Islet of Langerhans (tissue), 1 donor: Measurements from ENCODE around the gene LRP4.
A peak's percentile ranks its signal among the peaks of the same experiment; 100 is the strongest.

Experiments used
- FAIRE-seq: peaks from one replicate; lab custom pipeline; 2011; peaks lifted over from hg19 to GRCh38; lab: Jason Lieb, UNC

The LRP4 gene

DNA sequence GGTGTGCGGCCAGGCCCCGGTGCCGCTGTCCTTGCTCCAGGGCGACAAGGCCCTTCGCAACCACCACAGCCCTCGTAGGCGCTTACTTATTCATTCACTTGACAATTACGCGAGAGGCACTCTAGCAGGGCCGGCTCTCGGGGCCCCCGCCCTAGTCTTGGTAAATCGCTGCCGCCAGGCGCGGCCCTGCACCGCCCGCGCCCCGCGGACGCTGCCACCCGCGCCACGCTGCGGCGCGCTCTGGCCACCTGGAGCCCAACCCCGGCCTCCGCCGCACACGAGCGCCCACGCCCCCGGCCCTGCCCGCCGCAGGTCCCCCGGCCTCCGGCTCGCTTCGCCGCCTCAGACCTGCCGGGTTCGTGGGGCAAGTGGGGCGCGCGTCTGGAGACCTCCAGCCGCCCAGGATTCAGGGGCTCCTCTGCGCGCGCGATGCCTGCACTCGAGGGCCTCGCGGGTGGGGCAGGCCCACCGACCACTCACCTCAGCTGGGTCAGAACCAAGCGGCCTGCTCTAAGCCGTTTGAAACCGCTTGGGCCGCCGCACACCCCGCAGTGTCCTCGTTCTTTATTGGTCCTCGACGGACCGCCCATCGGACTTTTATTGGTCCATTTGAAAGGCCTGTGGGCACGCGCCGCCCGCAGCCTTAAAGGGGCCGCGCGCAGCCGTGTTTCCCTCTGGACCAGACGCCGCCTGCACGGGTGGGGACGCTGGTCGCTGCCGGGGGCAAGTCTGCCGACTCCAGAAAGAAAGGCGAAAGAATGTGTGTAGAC, 72.4 kb downstream of the LRP4 start, which contains the start of gene CKAP5:
TSS of gene CKAP5 (minus strand) at position 541 of the 770 bp plus-strand sequence. CDS start 25,049 bp downstream, outside the sequence.
- peak; percentile 13 for FAIRE-seq

DNA sequence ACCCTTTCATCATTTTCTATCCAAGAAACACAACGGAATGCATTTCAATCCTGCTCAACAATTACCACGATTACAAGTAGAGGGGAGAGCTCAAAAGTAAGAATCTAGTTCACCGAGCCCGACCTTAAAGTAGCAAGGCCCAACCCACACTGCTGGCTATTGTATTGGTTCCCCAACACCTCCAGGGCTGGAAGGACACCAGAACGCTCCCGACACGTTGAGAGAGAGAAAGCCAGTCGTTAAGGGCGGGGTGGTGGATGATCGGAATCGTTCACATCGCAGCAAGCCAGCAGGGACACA, 73.0 kb downstream of the LRP4 start:
- FAIRE-seq = no peak

DNA sequence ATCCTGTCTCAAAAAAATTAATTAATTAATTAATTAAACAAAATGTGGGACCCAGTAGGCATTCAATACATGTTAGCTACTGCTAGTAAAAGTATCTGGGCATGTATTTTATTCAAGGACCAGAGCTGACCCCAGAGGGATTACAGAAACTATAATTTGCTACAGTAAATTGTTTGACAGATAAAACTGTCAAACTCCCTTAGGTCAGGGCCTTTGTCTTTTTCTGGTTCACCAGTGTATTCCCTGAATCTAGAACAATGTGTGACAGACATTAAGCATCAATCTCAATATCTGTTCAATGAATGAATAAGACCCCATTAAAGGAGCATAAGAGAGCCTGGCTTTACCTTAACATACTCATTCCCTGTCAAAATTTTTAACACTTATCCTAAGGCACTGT, 78.2 kb downstream of the LRP4 start:
- no peak for FAIRE-seq

DNA sequence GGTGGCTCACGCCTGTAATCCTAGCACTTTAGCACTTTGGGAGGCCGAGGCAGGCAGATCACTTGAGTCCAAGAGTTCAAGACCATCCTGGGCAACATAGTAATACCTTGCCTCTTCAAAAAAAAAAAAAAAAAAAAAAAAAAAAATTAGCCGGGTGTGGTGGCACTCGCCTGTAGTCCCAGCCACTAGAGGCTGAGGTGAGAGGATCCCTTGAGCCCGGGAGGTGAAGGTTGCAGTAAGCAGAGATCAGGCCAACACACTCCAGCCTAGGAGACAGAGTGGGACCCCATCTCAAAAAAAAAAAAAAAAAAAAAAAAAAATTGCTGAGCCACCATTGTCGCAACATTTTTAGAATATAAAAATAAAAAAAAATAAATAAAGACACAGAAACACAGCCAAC, 79.8 kb downstream of the LRP4 start:
- FAIRE-seq = no peak

DNA sequence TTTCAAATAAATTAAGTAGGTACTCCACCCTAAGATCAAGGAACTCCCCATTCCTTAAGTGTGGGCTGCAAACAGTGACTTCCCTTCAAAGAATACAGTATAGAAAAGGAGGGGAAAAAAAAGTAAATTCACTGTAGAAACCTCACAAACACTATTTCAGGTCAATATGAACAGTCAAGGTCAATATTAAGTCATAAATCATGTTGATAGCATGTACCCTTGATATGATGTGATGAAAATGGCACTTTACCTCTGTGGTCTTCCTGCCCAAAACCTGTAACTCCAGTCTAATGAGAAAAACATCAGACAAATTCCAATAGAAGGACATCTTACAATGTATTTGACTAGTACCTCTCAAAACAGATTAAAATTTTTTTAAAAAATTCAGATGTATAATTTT, 80.5 kb downstream of the LRP4 start:
- FAIRE-seq = no peak

DNA sequence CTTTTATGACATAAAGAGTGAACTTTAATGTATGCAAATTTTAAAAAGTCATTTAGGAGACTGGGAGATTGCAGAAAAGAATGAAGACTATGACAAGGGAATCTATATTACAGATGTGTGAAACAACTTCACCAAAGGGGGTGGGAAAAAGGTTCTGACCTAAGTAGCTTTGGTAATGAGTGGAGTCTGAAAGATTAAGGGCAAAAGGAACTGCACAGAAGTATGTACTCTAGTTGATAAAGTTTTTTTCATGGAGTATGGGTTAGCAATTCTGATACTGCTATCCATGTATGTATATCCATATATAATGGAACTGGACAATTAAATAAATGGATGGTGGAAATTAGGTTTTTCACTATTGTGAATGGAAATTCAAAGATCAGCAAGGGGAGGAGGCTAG, 81.5 kb downstream of the LRP4 start:
- FAIRE-seq = no peak

DNA sequence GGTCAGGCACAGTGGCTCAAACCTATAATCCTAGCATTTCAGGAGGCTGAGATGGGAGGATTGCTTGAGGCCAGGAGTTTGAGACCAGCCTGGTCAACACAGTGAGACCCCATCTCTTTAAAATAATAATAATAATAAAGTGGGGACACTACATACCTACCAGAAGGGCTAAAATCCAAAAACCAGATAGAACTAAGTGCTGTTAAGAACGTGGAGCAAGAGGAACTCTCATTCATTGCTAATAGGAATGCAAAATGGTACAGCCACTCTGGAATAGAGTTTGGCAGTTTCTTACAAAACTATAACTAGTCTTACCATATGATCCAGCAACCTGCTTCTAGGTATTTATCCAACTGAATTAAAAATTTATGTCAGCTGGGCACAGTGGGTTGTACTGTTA, 81.9 kb downstream of the LRP4 start:
- no peak for FAIRE-seq

DNA sequence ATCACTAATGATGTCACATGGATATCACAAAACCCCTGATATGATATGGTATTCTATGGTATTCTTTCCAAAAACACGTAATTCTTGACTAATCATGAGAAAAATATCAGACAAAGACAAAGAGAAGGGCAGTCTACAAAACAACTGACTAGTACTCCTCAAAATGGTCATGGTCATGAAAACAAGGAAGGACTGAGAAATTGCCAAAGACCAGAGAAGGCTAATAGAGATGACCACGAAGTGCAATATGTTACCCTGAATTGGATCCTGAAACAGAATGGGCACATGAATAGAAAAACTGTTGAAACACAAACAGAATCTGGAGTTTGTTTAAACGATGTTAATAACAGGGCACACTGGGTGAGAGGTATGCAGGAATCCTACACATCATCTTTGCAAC, 82.5 kb downstream of the LRP4 start:
- no peak for FAIRE-seq

DNA sequence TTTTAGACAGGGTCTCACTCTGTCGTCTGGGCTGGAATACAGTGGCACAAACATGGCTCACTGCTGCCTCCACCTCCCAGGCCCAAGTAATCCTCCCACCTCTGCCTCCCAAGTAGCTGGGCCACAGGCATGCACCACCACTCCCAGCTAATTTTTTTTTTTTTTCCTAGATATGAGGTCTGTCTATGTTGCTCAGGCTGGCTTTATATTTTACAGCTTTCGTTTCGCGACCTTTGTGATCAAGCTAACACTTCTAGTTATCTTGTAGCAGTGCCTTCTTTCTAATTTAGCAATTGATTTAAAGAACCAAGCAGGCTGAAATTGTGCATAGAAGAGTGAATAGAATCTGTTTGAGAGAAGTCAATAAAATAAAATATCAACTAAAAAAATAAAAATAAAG, 83.5 kb downstream of the LRP4 start:
- no peak for FAIRE-seq

DNA sequence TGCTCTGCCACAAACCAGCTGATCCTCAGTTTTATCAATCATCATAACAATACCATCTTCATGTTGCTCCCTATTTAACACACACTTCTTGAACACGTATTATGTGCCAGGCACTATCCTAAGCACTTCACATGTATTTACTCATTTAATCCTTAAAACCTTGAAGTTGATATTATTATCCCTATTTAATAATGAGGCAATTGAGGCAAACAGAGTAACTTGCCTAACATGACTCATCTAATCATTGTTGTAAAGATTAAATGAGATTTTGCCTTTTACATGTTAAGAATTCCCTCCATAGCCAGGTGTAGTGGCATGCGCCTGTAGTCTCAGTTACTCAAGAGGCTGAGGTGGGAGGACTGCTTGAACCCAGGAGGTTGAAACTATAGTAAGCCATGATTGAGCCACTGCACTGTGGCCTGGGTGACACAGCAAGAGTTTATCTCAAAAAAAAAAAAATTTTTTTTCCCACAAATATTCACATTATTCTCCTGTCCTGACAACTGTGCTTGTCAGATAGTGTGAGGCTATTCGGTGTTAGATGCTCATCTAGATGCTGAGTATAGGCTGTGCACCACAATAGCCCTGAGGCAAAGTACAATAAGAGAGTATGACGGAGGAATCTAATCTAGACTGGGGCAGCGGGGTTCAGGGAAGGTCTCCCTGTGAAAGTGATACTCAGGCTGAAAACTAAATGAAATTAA, 85.7 kb downstream of the LRP4 start:
- no peak for FAIRE-seq

DNA sequence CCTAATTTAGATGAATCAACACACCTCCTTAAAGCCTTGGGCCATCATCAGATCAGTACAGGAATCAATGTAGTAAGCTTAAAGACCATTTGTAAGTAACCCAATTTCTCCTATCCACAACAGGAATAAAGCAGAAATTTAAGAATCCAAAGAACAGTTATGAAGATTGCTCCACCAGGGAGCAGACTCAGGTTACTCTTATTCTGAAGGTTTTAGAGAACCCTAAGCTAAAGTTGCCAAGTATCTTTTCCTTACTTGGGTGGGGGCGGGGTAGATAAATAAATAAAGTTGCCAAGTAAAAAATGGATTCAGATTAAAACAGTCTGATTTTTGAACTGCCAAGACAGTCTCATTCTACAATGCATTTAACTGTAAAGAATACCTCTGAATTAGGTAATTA, 90.4 kb downstream of the LRP4 start:
- FAIRE-seq = no peak

DNA sequence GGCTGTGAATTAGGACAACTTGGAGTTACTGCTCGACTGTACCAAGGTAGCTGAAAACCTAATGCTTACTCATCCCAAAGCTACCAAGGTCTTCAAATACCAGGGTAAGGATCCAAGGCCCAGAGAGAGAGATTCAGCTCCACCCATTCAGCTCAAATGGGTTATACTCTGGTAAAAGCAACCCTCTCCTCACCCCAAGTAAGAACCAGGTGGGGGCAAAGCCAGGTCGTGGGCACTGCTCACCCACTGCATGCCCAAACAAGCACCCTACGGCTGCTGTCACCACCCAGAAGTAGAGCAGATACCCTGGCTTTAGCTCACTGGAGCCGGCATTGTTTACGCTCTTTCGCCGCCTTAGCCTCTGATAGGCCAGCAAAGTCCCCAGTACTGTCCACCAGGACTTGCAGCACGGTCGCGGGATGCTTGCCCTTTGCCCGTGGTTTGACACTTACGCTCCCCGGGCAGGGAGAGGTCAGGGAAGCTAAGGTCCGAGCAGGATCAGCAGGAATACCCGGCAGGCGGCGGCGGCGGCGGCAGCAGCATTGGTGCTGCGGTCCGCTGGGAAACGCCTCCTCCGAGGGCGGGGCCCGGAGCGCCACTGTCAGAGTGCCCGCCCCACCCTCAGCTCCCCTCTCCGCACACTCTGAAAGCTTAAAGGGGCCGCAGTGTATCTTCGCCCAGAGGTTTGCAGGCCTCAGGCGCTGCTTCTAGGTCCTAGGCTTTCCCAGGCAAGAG, 91.9 kb downstream of the LRP4 start:
- FAIRE-seq = no peak

DNA sequence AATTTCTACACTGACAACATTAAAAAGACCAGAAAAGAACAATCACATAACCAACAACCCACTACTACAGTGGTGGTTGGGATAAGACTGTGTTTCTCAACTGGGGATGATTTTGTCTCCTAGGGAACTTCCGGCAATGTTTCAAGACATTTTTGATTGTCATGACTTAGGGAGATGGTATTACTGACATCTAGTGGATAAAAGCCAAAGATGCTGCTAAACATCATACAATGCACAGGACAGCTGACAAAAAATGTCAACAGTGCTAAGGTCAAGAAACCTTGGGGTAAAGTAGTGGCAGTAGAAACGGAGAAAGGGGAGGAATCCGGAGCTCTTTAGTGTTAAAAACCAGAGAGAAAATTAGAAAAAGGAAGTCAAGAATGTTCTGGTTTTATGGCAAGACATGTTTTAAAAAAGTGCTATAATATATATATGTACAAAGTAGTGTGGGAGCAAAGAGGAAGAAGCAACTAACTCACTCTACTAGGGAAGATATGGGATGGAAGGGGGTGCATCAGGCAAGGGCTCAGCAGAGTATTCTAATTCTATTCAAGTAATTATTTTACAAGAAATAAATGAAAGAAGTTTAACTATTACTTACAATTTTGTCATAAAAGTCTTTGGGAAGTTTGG, 109.4 kb downstream of the LRP4 start:
- peak; percentile 87 for FAIRE-seq
